OCI-LY7 (cell line): ENCODE results near the gene ZNF441.
A peak's percentile ranks its signal among the peaks of the same experiment; 100 is the strongest.

Experiments
- CTCF ChIP-seq: fragments of 200-600 bp; sonication (generic); conservative IDR thresholded peaks from 2 replicates; pipeline ENCODE4 v1.5.1; 2014; ENCODE audit warnings: mild to moderate bottlenecking, antibody characterized with exemption, low read length, moderate library complexity, mixed read lengths
- EZH2phosphoT487 ChIP-seq: fragments of 200-600 bp; sonication (generic); IDR thresholded peaks from 2 replicates; pipeline ENCODE4 v1.6.1; 2018; ENCODE audit warnings: low read depth, borderline replicate concordance, mild to moderate bottlenecking, mixed run types, antibody characterized with exemption, low read length, moderate library complexity, mixed read lengths

DNA sequence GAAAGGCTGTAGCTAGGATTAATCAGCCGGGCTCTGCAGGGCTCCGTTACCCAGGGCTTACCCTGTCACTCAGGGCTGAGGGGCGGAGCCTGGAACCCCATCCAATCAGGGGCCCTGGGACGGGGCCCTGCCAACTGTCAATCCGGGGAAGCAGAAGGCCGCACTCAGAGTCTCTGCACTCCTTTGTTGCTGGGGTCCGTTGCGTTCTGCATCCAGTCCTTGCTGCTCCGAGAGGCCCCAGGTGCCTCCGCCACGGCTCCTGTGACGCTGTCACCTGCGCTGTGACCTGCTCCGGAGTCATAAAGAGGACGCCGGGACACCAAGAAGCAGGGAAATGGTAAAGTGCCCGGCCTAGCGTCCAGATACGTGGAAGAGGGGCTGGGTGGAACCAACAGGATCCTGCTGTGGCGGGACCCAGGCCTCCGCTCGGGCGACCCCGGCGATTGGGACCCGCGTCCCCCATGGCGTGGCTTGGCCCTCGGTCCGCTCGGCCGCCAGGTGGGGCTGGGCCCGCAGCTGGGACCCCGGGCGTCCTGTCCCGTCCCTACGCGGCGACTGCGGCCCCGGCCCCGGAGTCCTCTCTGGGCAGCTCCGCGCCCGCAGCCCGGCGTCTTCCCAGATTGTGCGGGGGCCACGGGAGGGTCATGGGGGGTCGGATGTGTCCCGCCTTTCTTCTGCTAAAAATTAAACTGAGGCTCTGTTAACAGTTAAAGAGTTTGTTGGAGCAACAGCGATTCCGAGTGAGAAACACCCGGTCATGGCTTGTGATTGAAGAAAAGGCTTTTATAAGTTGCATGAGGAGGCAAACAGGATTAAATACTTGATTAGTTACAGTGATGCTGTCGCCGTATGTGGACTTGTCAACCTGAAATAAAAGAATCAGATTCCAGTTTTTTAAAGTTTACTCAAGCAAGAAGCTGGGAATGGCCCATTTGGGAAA is 31.9 kb downstream of the ZNF441 start, which contains the start of gene ZNF491:
- TF ChIP-seq CTCF (peak; percentile 61), EZH2phosphoT487 (no peak)
